SH-SY5Y (cell line): Measurements from ENCODE around the gene MYO1F.

Experiments used
- GATA2 ChIP-seq: IDR thresholded peaks from 2 replicates; pipeline ENCODE4 v1.6.1; 2011; ENCODE audit warnings: mild to moderate bottlenecking, low read depth, low read length
- GATA3 ChIP-seq: IDR thresholded peaks from 2 replicates; pipeline ENCODE4 v1.6.1; 2011; ENCODE audit warnings: low read depth, mild to moderate bottlenecking, low read length, moderate library complexity

Gene MYO1F

DNA sequence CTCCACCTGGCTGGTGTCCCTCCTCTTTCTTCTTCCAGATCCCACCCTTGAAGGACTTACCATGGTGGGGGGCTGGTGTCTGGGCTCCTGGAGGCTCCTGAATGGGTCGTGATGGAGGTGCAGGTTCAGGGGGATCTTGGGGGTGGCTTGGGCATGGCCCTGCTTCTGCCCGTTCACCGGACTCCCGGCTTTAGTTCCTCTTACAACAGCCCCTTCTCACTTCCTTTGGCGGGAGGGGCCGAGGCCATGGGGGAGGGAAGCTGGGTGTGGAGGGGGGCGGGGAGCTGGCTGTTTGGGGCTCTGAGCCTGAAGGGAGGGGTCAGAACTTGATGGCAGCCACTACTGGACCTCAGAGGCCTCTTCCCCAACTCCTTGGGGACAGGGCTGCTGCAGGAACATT is at the start of gene MYO1F:
MYO1F (minus strand) TSS at position 196 of the 400 bp plus-strand sequence; CDS start at position 63, 133 bp downstream.
- TF ChIP-seq GATA2, result no peak
- TF ChIP-seq GATA3, result no peak

DNA sequence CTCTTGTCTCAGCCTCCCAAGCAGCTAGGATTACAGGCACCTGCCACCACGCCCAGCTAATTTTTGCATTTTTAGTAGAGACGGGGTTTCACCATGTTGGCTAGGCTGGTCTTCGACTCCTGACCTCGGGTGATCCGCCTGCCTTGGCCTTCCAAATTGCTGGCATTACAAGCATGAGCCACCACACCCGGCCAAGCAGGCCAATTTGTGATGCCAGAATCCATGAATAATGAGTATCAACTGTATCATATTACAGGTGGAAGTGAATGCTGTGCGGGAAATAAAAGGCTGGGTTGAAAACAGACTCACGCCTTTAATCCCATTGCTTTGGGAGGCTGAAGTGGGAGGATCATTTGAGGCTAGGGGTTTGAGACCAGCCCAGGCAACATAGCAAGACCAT is 49.6 kb upstream of the MYO1F start:
- TF ChIP-seq GATA3 (no peak), GATA2 (no peak)

DNA sequence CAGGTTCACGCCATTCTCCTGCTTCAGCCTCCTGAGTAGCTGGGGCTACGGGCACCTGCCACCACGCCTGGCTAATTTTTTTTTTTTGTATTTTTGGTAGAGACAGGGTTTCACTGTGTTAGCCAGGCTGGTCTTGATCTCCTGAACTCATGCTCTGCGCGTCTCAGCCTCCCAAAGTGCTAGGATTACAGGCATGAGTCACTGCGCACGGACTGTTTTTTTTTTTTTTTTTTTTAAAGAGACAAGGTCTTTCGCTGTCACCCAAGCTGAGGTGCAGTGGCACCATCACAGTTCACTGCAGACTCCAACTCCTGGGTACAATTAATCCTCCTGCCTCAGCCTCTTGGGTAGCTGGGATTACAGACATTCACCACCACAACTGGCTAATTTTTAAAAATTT is 41.5 kb upstream of the MYO1F start:
- no peak for TF ChIP-seq GATA3
- no peak for TF ChIP-seq GATA2

DNA sequence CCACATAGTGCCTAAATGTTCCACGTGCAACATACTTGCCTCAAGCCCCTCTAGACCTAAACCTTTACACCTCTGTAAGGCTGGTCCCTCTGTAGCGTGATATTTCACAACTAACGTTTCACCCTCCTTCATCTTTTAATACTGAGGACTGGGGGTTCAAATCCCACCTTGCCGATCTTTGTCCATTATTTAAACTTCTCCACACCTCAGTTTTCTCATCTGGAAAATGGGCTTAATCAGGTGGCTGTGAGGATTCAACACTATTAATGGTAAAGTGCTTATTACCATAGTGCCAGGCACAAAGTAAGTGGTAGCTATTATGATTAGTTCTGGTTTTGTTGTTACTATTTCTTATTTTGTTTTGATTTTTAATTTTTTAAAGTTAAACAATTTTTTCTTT is 40.7 kb upstream of the MYO1F start:
- TF ChIP-seq GATA2 (no peak), GATA3 (no peak)

DNA sequence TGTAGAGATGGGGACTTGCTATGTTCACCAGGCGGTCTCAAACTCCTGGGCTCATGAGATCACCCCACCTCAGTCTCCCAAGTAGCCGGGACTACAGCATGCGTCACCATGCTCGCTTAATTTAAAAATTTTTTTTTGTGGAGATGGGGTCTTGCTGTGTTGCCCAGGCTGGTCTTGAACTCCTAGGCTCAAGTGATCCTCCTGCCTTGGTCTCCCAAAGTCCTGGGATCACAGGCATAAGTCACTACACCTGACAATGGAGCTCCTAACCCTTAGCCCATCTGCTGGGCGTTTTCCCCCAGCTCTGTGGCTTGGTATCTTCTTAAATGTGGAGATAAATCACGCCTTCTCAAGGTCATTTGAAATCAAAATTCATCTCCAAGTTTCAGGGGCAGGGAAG is 39.6 kb upstream of the MYO1F start:
- TF ChIP-seq GATA3, result no peak
- no peak for TF ChIP-seq GATA2

DNA sequence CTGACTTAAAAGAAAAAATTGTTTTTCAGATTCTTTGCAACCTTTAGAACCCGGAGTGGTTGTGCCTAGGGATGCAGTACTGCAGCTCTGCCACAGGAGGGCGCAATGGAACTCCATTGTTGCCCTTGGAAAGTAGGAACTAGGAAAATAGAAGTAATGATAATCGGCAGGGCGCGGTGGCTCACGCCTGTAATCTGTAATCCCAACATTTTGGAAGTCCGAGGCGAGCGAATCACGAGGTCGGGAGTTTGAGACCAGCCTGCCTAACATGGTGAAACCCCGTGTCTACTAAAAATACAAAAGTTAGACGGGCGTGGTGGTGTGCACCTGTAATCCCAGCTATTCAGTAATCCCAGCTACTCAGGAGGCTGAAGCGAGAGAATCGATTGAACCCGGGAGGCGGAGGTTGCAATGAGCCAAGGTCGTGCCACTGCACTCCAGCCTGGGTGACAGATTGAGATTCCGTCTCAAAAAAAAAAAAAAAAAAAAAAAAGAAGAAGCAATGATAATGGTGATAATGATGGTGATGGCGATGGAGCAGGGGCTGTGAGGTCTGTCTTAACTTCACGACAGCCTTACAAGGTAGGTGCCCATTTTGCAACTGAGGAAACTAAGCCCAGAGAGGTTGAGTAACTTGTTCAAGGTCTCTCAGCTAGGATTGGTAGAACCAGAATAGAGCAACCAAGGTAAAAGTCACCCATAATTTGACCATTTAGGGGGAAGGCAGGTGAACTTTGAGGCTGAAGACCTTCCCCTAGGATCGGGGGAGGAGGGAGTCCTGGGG is 38.8 kb upstream of the MYO1F start:
- no peak for TF ChIP-seq GATA2
- no peak for TF ChIP-seq GATA3

DNA sequence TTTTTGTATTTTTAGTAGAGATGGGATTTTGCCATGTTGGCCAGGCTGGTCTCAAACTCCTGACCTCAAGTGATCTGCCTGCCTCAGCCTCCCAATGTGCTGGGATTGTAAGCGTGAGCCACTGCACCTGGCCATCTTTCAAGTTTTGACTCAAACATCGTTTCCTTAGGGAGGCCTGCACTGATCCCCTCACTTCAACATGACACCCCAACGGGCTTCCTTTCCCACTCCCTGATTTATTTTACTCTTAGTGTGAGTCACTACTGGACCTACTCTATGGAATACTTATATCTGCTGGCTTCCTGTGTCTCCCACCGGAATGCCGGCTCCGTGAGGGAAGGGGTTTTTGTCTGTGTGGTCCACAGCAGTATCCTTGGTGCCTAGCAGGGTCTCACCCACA is 37.8 kb upstream of the MYO1F start:
- TF ChIP-seq GATA2, result no peak
- TF ChIP-seq GATA3, result no peak

DNA sequence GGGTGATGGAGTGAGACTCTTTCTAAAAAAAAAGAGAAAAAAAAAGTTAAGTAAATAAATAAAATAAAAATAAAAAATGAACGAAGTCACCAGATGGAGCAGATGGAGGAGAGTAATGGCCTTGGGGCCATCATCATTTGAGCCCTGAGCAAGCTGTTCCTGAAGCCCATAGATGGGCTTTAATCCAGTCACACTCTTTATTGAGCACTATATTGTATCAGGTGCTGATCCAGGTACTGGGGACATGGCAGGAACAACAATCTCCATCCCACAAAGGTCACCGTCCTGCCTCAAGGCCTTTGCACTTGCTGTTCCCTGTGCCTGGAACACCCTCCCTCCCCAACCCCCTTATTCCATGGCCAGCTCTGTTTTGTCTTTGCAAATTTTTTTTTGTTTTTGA is 37.2 kb upstream of the MYO1F start:
- TF ChIP-seq GATA2, result no peak
- no peak for TF ChIP-seq GATA3

DNA sequence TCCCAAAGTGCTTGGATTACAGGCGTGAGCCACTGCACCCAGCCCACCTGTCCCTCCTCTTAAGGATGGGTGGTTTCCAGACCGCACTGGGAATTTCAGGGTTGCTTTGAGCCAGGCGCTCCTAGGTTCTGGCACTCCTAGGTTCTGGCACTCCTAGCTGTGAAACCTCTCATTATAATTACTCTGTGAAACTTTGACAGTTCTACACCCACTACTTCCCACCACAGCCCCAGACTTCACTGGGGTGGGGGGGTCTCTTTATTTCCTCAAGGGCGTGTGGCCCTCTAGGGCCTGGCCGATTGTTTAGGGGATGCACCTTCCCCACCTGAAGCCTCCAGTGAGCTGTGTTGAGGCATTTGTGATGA is 35.5 kb upstream of the MYO1F start:
- TF ChIP-seq GATA2, result no peak
- no peak for TF ChIP-seq GATA3

DNA sequence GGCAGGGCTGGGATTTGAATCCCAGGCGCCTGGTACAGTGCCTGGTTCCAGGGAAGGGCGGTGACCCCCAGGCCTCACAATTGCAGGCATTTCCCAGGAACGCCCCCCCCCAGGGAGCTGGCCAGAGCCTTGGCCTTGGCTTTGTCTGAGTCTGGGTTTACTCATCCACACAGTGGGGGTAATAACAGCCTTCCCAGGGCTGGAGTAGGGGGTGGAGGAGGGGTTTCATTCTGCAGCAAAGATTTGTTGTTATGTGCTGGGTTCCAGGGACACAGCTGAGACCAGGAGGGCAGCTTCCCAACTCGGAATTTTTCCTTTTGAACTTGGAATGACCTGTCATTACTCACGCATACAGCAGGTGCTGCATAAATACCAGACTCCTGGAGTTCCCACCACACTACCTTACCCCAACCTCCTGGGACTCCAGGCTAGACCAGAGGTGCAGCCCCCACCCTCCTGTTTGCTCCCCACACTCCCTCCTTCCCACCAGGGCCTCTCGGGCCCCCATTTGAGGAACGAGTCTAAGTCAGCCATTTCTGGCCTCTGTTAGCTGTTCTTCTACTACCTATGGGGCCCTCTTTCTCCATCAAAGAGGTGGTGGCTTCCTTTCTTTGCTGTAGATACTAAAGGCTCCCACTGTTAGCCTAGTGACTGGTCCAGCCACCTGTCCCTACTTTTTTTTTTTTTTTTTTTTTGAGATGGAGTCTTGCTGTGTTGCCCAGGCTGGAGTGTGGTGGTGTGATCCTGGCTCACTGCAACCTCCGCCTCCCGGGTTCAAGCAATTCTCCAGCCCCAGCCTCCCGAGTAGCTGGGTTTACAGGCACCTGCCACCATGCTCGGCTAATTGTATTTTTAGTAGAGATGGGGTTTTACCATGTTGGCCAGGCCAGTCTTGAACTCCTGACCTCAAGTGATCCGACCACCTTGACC is 34.9 kb upstream of the MYO1F start:
- TF ChIP-seq GATA3 (no peak), GATA2 (no peak)

DNA sequence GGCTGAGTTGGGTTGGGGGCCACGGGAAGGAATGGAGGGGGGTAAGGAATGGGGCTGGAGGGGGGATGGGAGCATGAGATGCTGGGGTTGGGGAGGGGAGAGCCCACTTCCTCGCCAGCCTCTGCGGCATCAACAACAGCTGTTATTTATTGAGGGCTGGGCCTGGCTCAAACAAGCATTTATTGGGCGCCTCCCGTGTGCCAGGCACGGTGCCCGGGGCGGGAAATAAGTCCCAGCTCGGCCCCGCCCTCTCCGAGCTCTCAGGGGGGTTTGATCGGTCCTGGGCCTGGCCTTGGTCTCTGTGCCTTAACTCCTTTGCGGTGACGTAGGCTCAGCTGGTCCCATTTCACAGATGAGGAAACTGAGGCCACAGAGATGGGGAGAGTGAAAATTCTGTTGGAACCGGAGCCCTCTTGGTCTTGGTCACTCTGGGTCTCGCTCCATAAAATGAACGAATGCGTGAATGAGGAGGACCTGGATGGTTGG is 34.2 kb upstream of the MYO1F start:
- TF ChIP-seq GATA3, result no peak
- no peak for TF ChIP-seq GATA2

DNA sequence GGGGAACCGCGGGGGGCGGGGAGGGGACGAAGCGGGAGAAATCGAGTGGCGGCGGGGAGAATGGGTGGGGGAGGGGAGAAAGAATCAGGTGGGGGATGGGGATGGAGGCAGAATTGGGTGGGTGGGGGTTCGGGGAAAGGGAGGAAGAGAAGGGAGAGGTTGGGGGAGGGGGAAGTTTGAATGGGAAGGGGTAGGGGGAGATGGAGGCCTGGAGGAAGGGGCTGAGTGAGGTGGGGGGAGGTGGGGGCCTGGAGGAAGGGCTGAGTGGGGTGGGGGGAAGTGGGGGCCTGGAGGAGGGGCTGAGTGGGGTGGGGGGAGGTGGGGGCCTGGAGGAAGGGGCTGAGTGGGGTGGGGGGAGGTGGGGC is 33.7 kb upstream of the MYO1F start:
- TF ChIP-seq GATA3, result no peak
- TF ChIP-seq GATA2, result no peak

DNA sequence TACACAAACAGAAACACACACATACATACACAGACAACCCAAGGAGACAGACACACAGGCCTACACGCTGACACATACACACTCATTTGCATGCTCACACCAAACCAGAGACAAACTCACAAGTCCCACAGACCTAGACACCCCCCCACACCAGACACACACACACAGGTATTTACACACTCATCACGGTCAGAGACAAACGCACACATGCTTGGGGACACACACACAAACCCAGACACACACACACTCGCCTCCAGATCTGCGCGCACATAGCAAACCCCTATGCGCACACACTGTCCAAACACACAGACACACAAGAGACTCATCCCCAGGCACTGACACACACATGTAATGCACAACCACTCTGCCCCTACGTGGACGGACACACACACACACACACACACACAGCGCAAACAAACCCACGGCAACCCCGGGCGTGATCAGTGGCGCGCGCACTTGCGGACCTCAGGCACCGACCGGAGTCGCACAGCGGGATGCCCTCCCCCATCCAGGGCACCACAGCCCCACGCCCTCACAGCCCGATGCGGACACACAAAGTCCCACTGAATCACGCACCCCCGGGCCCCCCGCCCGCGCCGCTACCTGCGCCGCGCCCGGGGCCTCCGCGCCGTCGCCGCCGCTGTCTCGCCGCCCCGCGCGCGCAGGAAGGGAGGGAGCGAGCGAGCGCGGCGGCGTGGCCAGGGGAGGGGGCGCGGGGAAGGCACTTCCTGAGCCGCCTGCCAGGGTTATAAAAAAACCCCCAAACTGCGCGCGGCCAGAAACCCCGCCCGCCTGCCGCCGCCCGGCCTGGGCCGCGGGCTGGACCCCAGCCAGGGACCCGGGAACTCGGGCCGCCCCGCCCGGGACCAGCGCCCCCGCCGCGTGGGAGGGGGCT is 33.0 kb upstream of the MYO1F start, which contains the start of gene ADAMTS10:
ADAMTS10 (minus strand) TSS at position 675 of the 895 bp plus-strand sequence. CDS start 5,005 bp downstream, outside the sequence.
- TF ChIP-seq GATA2 (no peak), GATA3 (no peak)

DNA sequence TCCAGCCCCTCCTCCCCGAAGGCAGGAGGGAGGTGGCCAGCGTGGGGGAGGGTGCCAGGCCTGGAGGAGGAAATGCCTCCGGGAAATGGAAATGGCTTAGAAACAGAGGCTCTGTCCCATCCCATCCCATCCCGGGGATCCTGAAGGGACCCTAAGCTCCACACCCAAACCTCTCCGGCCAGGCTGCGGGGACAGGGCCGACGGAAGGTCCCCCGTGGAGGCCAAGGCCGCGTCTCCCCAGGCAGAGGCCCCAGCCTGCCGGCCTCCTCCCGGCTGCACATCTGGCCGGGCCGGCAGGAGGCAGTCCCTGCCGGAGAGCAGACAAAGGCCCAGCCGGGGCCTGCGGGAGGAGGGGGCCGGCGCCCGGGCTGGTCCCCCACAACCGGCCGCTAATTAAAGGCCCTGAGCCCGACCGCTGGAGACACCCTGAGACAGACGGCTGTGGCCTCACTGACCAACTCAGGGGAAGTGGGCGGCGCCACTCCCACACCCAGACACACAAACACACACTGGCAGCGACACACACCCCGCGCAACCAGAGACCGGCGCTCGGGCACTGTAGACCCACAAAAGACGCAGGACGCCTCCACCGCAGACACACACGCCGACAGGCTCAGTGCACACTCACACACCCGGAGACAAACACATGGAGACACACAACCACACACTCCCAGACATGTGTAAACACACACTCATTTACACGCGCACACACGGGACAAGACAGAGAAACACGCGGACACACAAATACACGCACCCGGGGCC is 32.2 kb upstream of the MYO1F start:
- TF ChIP-seq GATA3 (no peak), GATA2 (no peak)
